Stomach smooth muscle (tissue), 2 donors: ENCODE data around the gene DLG2.
"Not testable (repeated sequence)": the region's sequence is repeated elsewhere in the genome, so short reads cannot be mapped to it uniquely, and the experiment has no call there.

Experiments
- H3K27ac ChIP-seq: one replicate; pipeline ENCODE4 v1.7.0; 2013; ENCODE audit warnings: mild to moderate bottlenecking, low read length, inconsistent platforms
- H3K27me3 ChIP-seq, 2 donors: one replicate each; pipeline ENCODE4 v1.7.0; 2013; ENCODE audit warnings: low read length in 2 of 2; ENCODE audit not compliant: insufficient read depth in 2 of 2, control insufficient read depth in 1 of 2
- H3K36me3 ChIP-seq, 2 donors: one replicate each; pipeline ENCODE4 v1.7.0; 2013; ENCODE audit warnings: low read length in 2 of 2; ENCODE audit not compliant: control insufficient read depth in 2 of 2, insufficient read depth in 2 of 2
- H3K4me1 ChIP-seq: one replicate; pipeline ENCODE4 v1.7.0; 2013; ENCODE audit warnings: low read length; ENCODE audit not compliant: control insufficient read depth, insufficient read depth
- H3K4me3 ChIP-seq, 2 donors: one replicate each; pipeline ENCODE4 v1.7.0; 2013; ENCODE audit warnings: low read length in 2 of 2
- H3K9ac ChIP-seq, 2 donors: one replicate each; pipeline ENCODE4 v1.7.0; 2013; ENCODE audit warnings: low read length in 2 of 2, mild to moderate bottlenecking in 1 of 2
- H3K9me3 ChIP-seq, 2 donors: one replicate each; pipeline ENCODE4 v1.7.0; 2013; ENCODE audit warnings: low read length in 2 of 2; ENCODE audit not compliant: control insufficient read depth in 2 of 2
- donor health status: healthy.
- donor health status: Pancreatic carcinoma.

Gene DLG2

GRCh38 chr11:83438438-83438837, 2188.7 kb downstream of the DLG2 start:
- Histone ChIP-seq H3K9me3 (peaks cover 0 to 3% of the 10 kb centered on the region in 2 donors), H3K4me3 (no peak overlapping the region), H3K9ac (no peak overlapping the region), H3K4me1 (no peaks in the 10 kb centered on the region), H3K27me3 (no peaks in the 10 kb centered on the region), H3K27ac (no peak overlapping the region), H3K36me3 (no peaks in the 10 kb centered on the region)

GRCh38 chr11:83437939-83438338, 2189.2 kb downstream of the DLG2 start:
- Histone ChIP-seq H3K27ac (no peak overlapping the region), H3K27me3 (no peaks in the 10 kb centered on the region), H3K4me1 (no peaks in the 10 kb centered on the region), H3K9ac (no peak overlapping the region), H3K4me3 (no peak overlapping the region), H3K9me3 (peaks cover 0 to 3% of the 10 kb centered on the region in 2 donors), H3K36me3 (no peaks in the 10 kb centered on the region)

GRCh38 chr11:83436855-83437254, 2190.3 kb downstream of the DLG2 start:
- H3K27me3 ChIP-seq, result no peaks in the 10 kb centered on the region
- H3K9ac ChIP-seq, result no peak overlapping the region
- no peaks in the 10 kb centered on the region for H3K4me1 ChIP-seq
- no peak overlapping the region for H3K27ac ChIP-seq
- no peak overlapping the region for H3K4me3 ChIP-seq
- no peaks in the 10 kb centered on the region for H3K36me3 ChIP-seq
- H3K9me3 ChIP-seq, result peaks cover 0 to 3% of the 10 kb centered on the region in 2 donors

GRCh38 chr11:83434812-83435211, 2192.3 kb downstream of the DLG2 start:
- not testable (repeated sequence) for H3K4me3 ChIP-seq, H3K27me3 ChIP-seq, H3K4me1 ChIP-seq, H3K9ac ChIP-seq, H3K36me3 ChIP-seq, H3K9me3 ChIP-seq, H3K27ac ChIP-seq

GRCh38 chr11:83427943-83428342, 2199.2 kb downstream of the DLG2 start:
- Histone ChIP-seq H3K27me3 (no peaks in the 10 kb centered on the region), H3K4me3 (no peak overlapping the region), H3K27ac (no peak overlapping the region), H3K9ac (no peak overlapping the region), H3K4me1 (no peaks in the 10 kb centered on the region), H3K36me3 (no peaks in the 10 kb centered on the region), H3K9me3 (peaks cover 0 to 4% of the 10 kb centered on the region in 2 donors)

GRCh38 chr11:83427501-83427900, 2199.6 kb downstream of the DLG2 start:
- H3K9ac ChIP-seq, result no peak overlapping the region
- no peaks in the 10 kb centered on the region for H3K27me3 ChIP-seq
- no peaks in the 10 kb centered on the region for H3K36me3 ChIP-seq
- no peak overlapping the region for H3K27ac ChIP-seq
- no peak overlapping the region for H3K4me3 ChIP-seq
- no peaks in the 10 kb centered on the region for H3K4me1 ChIP-seq
- peaks cover 0 to 6% of the 10 kb centered on the region in 2 donors for H3K9me3 ChIP-seq

- no peaks in the 10 kb centered on the region for H3K4me1 ChIP-seq
- no peaks in the 10 kb centered on the region for H3K27me3 ChIP-seq
Measured at GRCh38 chr11:83425137-83425466, 2202.0 kb downstream of the DLG2 start.

GRCh38 chr11:83424376-83425136, 2202.6 kb downstream of the DLG2 start:
- no peaks in the 10 kb centered on the region for H3K4me1 ChIP-seq
- no peak overlapping the region for H3K4me3 ChIP-seq
- peaks cover 0 to 8% of the 10 kb centered on the region in 2 donors for H3K9me3 ChIP-seq
- no peaks in the 10 kb centered on the region for H3K27me3 ChIP-seq
- H3K27ac ChIP-seq, result no peak overlapping the region
- H3K9ac ChIP-seq, result no peak overlapping the region
- no peaks in the 10 kb centered on the region for H3K36me3 ChIP-seq

More at GRCh38 chr11:83425137-83425466, 2202.0 kb downstream of the DLG2 start:
- no peak overlapping the region for H3K9ac ChIP-seq
- H3K27ac ChIP-seq, result no peak overlapping the region
- no peak overlapping the region for H3K4me3 ChIP-seq
- peaks cover 0 to 8% of the 10 kb centered on the region in 2 donors for H3K9me3 ChIP-seq
- H3K36me3 ChIP-seq, result no peaks in the 10 kb centered on the region

GRCh38 chr11:83422641-83423040, 2204.5 kb downstream of the DLG2 start:
- not testable (repeated sequence) for H3K27ac ChIP-seq, H3K9ac ChIP-seq, H3K9me3 ChIP-seq, H3K4me3 ChIP-seq, H3K36me3 ChIP-seq, H3K4me1 ChIP-seq, H3K27me3 ChIP-seq

GRCh38 chr11:83410605-83411565, 2216.3 kb downstream of the DLG2 start:
- no peak overlapping the region for H3K4me3 ChIP-seq
- no peak overlapping the region for H3K27ac ChIP-seq
- no peaks in the 10 kb centered on the region for H3K9me3 ChIP-seq
- no peaks in the 10 kb centered on the region for H3K27me3 ChIP-seq
- no peak overlapping the region for H3K9ac ChIP-seq
- no peaks in the 10 kb centered on the region for H3K4me1 ChIP-seq
- H3K36me3 ChIP-seq, result no peaks in the 10 kb centered on the region

GRCh38 chr11:83409891-83410290, 2217.3 kb downstream of the DLG2 start:
- no peaks in the 10 kb centered on the region for H3K9me3 ChIP-seq
- no peaks in the 10 kb centered on the region for H3K4me1 ChIP-seq
- no peak overlapping the region for H3K9ac ChIP-seq
- no peaks in the 10 kb centered on the region for H3K36me3 ChIP-seq
- H3K27ac ChIP-seq, result no peak overlapping the region
- no peak overlapping the region for H3K4me3 ChIP-seq
- H3K27me3 ChIP-seq, result no peaks in the 10 kb centered on the region
